ENCODE results near the gene PRRG2.

The PRRG2 gene

GRCh38 chr19:49558591-49558990 lies 22.5 kb upstream of the PRRG2 start:
- no peak overlapping the region for H3K4me3 ChIP-seq (ENCODE audit: low read depth, low read length)
- no peak for TF ChIP-seq CTCF (IDR thresholded peaks at IDR 0.05; ENCODE audit: low read depth, low read length, missing control alignments)
- no peak for DNase-seq (ENCODE audit: low read depth)

- TF ChIP-seq CTCF (IDR thresholded peaks at IDR 0.05; ENCODE audit: low read depth, low read length, missing control alignments) = no peak
- H3K4me3 ChIP-seq (ENCODE audit: low read depth, low read length) = no peak overlapping the region
- no peak for DNase-seq (ENCODE audit: low read depth)
Observed at GRCh38 chr19:49559443-49559842, 21.7 kb upstream of the PRRG2 start.

- H3K4me3 ChIP-seq (ENCODE audit: low read depth, low read length) = no peak overlapping the region
- no peak for TF ChIP-seq CTCF (IDR thresholded peaks at IDR 0.05; ENCODE audit: low read depth, low read length, missing control alignments)
- DNase-seq (ENCODE audit: low read depth) = no peak
Observed at GRCh38 chr19:49559928-49560327, 21.2 kb upstream of the PRRG2 start.

GRCh38 chr19:49560358-49560900 lies 20.7 kb upstream of the PRRG2 start:
- no peak overlapping the region for H3K4me3 ChIP-seq (ENCODE audit: low read depth, low read length)
- DNase-seq (ENCODE audit: low read depth) = no peak
- no peak for TF ChIP-seq CTCF (IDR thresholded peaks at IDR 0.05; ENCODE audit: low read depth, low read length, missing control alignments)

GRCh38 chr19:49564616-49565045 lies 16.5 kb upstream of the PRRG2 start:
- no peak overlapping the region for H3K4me3 ChIP-seq (ENCODE audit: low read depth, low read length)
- TF ChIP-seq CTCF (IDR thresholded peaks at IDR 0.05; ENCODE audit: low read depth, low read length, missing control alignments) = no peak
- no peak for DNase-seq (ENCODE audit: low read depth)

- H3K4me3 ChIP-seq (ENCODE audit: low read depth, low read length) = no peak overlapping the region
- DNase-seq (ENCODE audit: low read depth) = no peak
- no peak for TF ChIP-seq CTCF (IDR thresholded peaks at IDR 0.05; ENCODE audit: low read depth, low read length, missing control alignments)
Observed at GRCh38 chr19:49565261-49565660, 15.9 kb upstream of the PRRG2 start.

- TF ChIP-seq CTCF (IDR thresholded peaks at IDR 0.05; ENCODE audit: low read depth, low read length, missing control alignments) = no peak
- H3K4me3 ChIP-seq (ENCODE audit: low read depth, low read length) = no peak overlapping the region
- DNase-seq (ENCODE audit: low read depth) = no peak
Observed at GRCh38 chr19:49566302-49566701, 14.8 kb upstream of the PRRG2 start.
